GDM1 (cell line): ENCODE results near the gene SH3TC1.

Experiments
- DNase-seq: peaks from one replicate; lab custom pipeline; 2025; lab: John Stamatoyannopoulos, UW

The SH3TC1 gene

DNA sequence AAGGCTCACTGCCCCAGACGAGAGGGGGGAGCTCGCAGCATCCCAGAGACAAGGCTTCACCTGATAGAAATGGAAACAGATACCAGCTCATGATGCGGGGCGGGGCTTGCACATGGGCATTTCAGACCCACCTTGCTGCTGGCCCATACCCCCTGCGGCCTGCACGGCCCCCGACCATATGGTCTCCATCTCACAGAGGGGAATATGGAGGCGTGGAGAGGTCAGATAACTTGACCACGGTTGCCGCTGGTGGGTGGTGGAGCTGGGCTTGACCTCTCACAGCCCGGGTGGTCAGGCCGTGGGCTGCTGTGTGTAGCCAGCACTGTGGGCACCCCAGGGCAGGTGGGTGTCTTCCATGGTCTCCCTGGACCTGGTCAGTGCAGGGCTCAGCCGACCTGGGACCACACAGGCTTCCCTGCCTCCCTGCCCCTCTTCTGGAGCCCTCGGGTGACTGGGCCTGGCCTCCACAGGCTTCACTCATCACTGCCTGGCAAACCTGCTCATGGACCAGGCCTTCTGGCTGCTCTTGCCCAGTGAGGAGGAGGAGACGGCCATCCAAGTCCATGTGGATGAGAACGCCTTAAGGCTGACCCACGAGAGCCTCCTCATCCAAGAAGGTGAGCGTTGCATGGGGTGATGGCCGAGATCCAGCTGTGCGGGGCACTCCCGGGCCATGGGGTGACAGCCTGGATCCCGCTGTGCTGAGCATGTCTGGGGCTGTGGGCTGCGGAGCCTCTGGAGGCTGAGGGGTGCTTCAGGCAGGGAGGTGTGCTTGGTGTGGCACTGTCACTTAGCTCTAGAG lies 16.8 kb downstream of the SH3TC1 start:
- DNase-seq: no peak

DNA sequence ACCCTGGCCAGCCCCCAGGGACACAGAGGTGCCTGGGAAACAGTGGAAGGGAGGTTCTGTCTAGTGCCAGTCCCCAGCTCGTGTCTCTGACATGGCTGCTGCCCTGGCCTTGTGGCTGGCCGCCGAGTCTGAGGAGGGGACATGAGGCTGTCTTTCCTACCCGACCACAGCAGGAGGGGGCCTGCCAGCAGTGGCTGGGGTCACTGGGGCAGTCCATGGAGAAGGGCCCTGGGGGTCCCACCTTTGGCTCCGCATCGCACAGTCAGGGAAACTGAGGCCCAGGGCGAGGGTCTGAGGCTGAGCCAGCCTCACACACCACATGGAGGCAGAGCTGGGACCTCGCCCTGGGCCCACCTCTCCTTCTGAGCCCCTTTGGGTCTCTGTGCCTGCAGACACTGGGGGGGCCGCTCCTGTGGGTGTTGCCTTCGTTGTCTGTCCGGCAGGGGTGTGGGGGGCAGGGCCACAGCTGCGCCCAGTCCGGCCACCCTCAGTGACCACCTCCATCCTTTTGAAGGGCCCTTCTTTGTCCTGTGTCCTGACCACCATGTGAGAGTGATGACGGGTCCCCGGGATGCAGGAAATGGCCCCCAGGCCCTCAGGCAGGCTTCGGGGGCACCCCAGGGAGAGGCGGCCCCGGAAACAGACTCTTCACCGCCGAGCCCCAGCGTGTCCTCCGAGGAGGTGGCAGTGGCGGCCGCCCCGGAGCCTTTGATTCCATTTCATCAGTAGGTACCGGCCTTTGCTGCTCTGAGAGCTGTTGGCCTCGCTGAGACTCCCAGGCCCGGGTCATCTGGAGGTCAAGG lies 17.6 kb downstream of the SH3TC1 start:
- DNase-seq: no peak

DNA sequence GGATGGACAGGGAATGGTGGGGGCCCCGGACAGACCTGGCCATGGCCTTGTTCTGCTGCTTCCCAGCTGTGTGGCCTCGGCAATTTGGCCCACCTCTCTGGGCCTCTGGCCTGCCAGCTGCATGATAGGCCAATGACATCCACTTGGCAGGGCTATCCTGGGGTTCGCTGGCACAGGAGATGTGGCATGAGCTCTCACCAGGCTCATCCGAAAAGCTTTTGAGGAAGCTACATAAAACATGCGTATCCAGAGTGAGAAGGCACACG lies 18.1 kb downstream of the SH3TC1 start:
- DNase-seq: no peak

DNA sequence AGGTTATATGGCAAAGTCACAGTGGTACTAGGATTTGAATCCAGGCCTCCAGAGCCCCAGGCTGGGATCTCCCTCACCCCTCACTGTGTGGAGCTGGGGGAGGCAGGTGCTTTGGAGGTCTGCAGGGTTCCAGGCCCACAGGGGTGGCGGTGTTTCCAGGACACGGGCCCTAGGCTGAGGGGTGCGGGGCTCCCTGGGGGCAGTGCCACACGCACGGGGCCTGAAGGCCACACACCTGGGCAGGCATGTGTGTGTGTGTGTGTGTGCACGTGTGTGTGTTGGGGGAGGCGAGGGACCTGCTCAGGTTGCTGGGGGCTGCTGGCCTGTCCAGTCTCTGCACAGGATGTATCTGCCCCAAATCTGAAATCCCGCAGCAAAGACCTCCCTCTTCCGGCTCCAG lies 18.8 kb downstream of the SH3TC1 start:
- DNase-seq: no peak

DNA sequence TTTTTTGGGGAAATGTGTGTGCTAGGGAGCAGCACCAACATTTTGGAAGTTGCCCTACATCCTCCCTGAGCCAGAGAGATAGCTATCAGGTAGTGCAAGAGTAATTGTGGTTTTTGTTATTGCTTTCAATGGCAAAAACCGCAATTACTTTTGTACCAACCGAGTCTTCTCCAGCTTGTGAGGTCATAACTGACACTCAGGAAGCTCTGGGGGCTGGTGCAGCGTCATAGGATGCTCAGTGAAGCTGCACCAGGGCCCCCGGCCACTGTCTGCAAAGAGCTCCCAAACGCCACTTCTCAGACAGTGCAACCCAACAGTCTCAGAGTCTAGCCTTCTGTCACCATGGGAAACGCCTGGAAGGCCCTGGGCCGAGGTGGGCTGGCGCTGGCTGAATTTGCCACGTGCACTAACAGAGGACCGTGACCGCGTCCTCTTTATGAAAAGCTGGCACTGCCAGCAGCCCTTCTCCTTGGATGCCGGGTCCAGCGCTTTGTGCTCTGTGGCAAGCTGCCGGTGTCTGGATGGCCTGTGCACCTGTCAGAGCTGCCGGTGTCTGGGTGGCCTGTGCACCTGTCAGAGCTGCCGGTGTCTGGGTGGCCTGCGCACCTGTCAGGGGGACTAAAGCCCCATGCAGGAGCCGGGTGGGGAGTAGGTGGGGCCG lies 19.4 kb downstream of the SH3TC1 start:
- DNase-seq: no peak

DNA sequence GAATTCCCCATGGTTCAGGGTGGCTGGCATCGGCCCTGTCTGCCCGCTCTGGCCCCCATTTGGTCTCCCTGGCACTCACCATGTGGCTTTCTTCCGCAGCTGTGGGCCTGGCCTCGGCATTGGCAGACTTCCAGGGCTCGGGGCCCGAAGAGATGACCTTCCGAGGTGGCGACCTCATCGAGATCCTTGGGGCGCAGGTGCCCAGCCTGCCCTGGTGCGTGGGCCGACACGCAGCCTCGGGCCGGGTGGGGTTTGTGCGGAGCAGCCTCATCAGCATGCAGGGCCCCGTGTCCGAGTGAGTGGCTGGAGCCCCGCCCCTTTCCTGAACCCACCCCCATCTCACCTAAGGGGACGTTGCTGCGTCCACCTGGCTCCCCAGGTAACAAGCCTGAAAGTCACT lies 20.1 kb downstream of the SH3TC1 start:
- no peak for DNase-seq

DNA sequence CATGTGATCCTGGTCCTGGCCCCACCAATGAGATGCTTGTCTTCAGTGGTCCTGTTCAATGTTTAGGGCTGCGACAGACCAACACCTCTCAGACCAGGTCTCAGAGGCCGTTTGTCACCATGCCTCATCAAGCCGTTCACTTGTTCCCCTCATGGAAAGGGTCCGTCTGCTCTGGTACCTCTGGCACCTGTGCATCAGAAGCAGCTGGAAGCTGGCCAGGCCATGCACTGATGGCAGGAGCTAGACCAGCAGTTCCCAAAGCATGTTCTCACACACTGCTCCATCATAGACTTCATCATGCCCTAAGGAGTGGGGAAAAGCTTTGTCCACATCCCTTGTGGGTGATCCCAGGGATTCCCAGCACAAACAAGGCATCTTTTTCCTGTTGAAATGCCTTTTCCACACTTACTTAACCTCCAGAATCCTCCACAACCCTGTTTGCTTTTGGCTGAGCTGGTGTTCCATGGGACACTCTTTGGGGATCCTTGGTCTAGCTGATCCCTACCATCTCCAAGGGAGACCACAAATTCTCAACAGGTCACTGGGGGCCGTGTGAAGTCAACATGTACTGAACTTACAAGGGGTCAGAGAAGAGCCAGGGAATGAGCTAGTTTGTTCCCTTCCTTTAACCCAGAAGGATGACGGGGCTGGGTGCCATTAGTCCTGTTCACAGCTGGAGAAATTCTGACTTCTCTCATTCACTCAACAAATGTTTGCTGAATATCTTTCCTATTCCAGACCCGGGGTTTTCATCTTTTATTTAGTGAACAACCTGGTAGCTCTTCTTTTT lies 21.8 kb downstream of the SH3TC1 start:
- no peak for DNase-seq

DNA sequence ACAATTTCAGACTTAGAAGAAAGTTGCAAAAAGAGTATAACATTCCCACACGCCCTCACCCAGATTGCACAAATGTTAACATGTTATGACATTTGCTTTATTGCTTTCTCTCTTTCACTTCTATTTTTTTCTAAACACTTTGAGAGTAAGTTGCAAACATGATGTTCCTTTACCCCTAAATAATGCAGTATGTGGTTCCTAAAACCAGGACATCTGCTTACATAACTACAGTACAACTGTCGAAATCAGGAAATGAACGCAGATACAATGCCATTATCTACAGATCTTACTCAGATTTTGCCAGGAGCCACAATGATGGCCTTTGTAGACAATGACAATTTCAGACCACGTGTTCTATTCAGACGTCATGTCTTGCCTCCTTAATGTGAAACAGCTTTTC lies 22.4 kb downstream of the SH3TC1 start:
- DNase-seq: no peak

DNA sequence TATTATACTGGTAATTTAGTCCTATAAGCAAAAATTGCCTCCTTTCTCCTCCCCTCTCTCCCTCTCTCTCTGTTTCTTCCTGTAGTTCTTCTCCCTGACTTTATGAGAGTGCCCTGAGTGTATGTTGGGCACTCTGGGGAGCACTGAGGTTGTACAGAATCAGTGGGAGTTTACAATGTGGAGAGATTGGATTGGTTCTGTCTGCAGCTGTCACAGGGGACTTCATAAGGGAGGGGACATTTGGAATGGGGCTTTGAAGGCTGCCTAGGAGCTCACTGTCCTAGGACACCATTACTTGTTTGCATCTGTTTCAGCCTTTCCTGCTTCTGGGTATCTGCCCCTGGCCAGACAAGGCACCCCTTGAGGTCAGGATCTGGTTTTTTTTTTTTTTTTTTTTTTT lies 22.9 kb downstream of the SH3TC1 start:
- DNase-seq: no peak

DNA sequence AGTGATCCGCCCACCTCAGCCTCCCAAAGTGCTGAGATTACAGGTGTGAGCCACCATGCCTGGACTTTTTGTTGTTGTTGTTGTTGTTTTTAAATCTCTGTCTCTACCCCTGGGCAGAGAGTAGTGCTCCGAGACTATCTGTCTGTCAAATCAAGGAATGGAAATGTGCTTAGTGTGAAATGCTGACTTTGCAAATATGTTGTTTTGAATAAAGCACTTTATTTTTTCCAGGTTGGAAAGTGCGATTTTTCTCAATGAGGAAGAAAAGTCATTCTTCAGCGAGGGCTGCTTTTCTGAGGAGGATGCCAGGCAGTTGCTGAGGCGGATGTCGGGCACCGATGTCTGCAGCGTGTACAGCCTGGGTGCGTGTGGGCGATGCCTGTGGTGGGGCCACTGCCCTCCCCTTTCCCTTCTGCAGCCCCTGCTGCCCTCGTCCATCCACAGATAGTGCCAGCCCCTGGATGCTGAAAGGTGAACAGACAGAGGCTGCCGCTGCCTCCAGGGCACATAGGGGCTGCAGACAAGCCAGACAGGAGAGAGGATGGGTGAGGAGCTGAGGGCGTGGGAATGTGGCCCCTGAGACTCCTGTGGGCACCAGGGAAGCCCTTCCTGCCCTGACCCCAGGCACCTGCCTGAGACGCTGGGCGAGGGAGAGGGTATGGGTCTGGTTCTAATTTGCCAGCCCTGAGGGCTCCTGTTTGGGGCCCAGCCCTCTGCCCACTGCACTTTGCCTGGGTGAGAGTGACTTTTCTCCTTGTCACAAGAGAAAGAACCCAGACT lies 23.7 kb downstream of the SH3TC1 start:
- no peak for DNase-seq

DNA sequence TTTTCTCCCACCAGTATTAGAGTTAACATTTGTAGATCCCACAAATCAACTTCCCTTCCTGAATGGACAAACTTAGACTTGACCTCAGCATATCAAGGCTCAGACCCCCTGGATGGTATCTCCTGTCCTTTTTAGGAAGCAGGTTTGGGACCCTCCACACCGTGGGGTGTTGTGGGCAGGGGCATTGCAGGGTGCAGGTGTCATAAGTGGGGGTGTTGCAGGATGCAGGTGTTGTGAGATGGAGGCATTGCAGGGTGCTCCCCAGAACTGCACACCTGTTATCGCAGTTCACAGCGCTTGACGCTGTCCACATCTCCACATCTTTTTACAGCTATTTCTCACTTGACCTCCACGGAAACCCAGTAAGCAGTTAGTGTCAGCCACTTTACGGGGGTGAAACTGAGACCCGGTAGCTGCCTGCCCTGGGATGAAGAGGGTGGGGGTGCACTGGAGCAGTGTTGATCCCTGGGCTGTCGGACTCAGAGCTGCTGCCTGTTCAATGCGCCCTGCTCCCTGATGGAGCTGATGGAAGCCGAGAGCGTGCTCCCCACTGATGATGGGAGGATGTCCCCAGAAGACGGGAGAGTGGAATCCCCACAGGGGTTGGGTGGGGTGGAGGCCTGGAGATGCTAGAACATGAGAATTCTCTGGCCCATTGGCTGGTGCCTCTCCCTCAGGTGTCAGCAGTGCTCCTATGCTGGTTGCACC lies 25.3 kb downstream of the SH3TC1 start:
- DNase-seq: no peak

DNA sequence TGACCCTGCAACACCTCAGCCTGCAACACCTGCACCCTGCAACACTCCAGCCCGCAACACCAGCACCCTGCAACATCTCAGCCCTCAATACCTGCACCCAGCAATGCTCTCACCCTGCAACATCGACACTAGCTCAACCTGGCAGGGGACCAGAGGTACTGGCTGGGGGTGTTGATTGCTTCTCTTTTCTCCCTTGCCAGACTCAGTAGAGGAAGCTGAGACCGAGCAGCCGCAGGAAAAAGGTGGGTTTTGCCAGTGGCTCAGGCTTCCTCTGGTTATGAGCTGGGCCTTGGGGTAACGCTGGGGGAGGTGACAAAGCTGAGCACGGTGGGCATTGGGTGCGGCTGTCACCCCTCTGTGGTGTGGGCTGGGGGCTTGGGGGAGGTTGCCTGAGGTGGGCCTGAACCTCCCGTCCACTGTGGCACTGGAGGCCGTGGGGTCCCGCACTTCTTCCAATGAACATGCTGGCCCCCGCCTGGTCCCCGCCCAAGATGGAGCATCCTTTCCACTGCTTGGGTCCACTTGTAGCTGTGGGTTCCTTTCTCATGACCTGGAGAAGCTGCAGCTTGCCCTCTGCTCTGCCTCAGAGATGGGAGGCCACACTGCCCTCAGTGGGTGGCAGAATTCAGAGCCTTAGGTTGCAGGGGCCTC lies 26.0 kb downstream of the SH3TC1 start:
- DNase-seq: peak; percentile 76

DNA sequence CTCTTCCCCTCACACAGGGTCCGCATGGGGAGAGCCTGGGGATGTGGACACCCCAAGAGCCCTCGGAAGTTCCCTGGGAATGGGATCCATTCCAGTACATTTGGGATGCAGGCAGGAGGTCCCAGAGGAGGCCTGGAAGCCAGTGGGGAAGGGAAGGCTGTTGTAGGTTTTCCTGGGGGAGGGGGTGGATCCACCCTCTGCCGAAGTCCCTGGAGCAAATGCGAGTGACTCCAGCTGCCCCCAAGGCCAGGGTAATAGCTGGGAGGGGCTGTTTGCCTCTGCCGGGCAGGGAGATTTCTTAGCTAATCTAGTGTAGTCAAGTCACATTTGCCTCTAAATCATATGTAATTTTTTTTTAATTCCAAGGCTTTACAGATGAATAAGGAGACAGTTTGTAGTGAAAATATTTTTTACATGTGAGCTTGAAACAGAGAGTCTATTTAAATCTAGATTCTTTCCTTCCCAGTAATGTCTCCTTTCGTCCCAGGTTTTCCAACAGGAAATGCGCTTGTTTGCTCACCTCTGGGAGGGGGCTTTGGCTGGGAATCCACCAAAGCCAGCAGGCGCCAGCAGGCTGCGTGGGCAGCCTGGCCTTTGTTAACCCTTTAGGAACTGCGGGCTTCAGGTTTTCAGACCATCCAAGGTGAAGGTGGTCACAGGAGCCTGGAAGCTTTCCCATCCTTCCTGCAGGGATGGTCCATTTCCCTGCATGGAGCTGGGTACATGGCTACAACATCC lies 26.8 kb downstream of the SH3TC1 start:
- no peak for DNase-seq

DNA sequence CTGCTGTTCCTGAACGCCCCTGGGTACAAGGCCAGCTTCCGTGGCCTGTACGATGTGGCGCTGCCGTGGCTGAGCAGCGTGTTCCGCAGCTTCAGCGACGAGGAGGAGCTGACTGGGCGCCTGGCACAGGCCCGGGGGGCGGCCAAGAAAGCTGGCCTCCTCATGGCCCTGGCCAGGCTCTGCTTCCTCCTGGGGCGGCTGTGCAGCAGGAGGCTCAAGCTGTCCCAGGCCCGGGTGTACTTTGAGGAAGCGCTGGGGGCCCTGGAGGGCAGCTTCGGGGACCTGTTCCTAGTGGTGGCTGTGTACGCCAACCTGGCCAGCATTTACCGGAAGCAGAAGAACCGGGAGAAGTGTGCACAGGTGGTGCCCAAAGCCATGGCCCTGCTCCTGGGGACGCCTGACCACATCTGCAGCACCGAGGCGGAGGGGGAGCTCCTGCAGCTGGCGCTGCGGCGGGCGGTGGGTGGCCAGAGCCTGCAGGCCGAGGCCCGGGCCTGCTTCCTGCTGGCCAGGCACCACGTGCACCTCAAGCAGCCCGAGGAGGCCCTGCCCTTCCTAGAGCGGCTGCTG lies 28.2 kb downstream of the SH3TC1 start:
- DNase-seq: no peak

DNA sequence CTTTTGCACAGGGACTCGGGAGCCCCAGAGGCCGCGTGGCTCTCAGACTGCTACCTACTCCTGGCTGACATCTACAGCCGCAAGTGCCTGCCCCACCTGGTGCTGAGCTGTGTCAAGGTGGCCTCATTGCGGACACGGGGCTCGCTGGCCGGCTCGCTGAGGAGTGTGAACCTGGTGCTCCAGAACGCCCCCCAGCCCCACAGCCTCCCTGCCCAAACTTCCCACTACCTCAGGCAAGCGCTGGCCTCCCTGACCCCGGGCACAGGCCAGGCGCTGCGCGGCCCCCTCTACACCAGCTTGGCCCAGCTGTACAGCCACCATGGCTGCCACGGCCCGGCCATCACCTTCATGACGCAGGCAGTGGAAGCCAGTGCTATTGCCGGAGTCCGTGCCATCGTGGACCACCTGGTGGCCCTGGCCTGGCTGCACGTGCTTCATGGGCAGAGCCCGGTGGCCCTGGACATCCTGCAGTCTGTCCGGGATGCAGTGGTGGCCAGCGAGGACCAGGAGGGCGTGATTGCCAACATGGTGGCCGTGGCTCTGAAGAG lies 28.8 kb downstream of the SH3TC1 start:
- no peak for DNase-seq

DNA sequence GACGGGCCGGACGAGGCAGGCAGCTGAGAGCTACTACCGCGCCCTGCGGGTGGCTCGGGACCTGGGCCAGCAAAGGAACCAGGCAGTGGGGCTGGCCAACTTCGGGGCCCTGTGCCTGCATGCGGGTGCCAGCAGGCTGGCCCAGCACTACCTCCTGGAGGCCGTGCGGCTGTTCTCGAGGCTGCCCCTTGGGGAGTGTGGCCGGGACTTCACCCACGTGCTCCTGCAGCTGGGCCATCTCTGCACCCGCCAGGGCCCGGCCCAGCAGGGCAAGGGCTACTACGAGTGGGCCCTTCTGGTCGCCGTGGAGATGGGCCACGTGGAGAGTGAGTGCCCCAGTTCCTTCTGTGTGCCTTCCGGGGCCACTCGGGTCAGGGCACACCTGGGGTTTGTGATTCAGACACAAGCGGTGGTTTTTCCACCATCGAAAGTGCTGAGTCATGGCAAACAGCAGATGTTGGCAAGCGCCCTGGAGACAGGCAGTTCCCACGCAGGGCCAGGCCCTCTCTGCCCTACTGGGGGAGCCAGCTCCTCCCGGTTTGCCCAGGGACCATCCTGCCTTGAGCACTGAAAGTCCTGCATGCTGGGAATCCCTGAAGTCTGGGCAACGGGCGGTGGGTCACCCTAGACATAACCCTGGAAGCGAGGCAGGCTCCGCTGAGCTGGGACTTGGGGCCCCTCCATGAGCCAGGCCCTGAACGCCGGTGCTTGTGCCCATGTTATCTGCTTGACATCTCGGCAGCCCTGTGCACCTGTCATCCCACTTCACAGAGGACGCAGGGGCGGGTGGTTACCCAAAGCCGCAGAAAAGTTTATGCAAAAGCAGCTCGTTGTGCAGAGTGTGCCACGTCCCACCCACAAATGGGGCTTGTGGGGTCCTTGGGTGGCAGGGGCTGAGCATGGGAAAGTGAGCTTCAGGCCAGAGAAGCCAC lies 29.5 kb downstream of the SH3TC1 start:
- DNase-seq: peak; percentile 32

DNA sequence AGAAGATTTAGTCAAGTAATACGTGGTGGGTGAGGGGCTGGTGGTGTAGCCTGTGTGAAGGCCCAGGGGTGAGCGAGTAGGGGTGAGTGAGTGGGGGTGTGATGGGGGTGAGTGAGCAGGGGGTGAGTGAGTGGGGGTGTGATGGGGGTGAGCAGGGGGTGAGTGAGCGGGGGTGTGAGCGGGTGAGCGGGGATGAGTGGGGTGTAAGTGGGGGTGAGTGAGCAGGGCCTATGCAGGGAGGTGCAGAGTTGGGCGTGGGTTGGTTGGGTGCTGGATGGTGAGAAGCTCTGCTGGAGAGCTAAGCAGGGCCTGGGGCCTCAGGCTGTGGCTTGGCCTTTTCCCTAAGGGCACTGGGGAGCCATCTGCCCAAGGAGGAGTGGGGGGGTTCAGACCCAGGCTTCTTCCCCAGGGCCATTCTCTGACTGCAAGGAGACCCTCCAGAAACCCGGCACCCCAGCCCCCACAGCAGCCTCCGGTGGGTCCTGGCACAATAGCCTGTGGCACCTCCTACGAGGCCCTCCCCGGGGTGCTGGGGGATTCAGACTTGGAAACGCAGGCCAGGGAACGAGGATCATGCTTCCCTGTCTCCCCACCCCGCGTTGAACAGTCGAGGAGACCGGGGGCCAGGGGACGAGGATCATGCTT lies 30.4 kb downstream of the SH3TC1 start:
- no peak for DNase-seq
